PC-9 (cell line): ENCODE data around the gene TRIM45. TPM values are rescaled to one million over a fixed set of nuclear protein-coding genes. Genes with fewer than 3 reads are reported as not detected.

Experiments used
- BruUV-seq: library from RNA; stranded (reverse); fragments of 400-500 nt; replicated peaks from 2 replicates; lab custom pipeline; 2021; lab: Mats Ljungman, UMichigan
- CTCF ChIA-PET: fragments of 300-600 bp; sonication (Branson Sonifier 250); formaldehyde crosslinking; loops from one replicate; lab custom pipeline; 2022; ENCODE audit warnings: antibody characterized with exemption; lab: Charles Lee
- POLR2A ChIA-PET: fragments of 300-600 bp; sonication (Branson Sonifier 250); formaldehyde crosslinking; loops from one replicate; lab custom pipeline; 2022; ENCODE audit warnings: antibody characterized with exemption; ENCODE audit not compliant: unreplicated experiment; lab: Charles Lee
- DNase-seq, 2 experiments: peaks; one replicate each; pipeline versions ENCODE4 v3.0.0 to v3.0.0-alpha.2; 2015 to 2022; ENCODE audit warnings: mixed read lengths in 1 of 2
- H2AFZ ChIP-seq: fragments of 200-600 bp; sonication (generic); 2 replicates; pipeline ENCODE4 v1.8.1; 2017; ENCODE audit warnings: antibody characterized with exemption
- H3F3A ChIP-seq: fragments of 200-600 bp; sonication (generic); 2 replicates; pipeline ENCODE4 v1.8.1; 2017; ENCODE audit warnings: antibody characterized with exemption, mild to moderate bottlenecking, low read depth; ENCODE audit not compliant: insufficient read depth
- H3K27ac ChIP-seq: fragments of 200-600 bp; sonication (generic); 2 replicates; pipeline ENCODE4 v1.6.1; 2016; ENCODE audit warnings: mixed run types
- H3K27me3 ChIP-seq: fragments of 200-600 bp; sonication (generic); 2 replicates; pipeline ENCODE4 v1.6.1; 2016; ENCODE audit warnings: low read depth, mixed run types; ENCODE audit not compliant: insufficient read depth
- H3K36me3 ChIP-seq: fragments of 200-600 bp; sonication (generic); 2 replicates; pipeline ENCODE4 v1.6.1; 2016; ENCODE audit warnings: low read depth, mixed run types
- H3K4me1 ChIP-seq: fragments of 200-600 bp; sonication (generic); replicated peaks from 2 replicates; pipeline ENCODE4 v1.6.1; 2016; ENCODE audit warnings: mixed run types; ENCODE audit not compliant: insufficient read depth
- H3K4me2 ChIP-seq: fragments of 200-600 bp; sonication (generic); 2 replicates; pipeline ENCODE4 v1.6.1; 2017; ENCODE audit warnings: mixed run types
- H3K4me3 ChIP-seq: fragments of 200-600 bp; sonication (generic); 2 replicates; pipeline ENCODE4 v1.6.1; 2016; ENCODE audit warnings: mixed run types
- H3K79me2 ChIP-seq: fragments of 200-600 bp; sonication (generic); 2 replicates; pipeline ENCODE4 v1.6.1; 2017; ENCODE audit warnings: low read depth, mixed run types
- H3K9me2 ChIP-seq: fragments of 200-600 bp; sonication (generic); 2 replicates; pipeline ENCODE4 v1.8.1; 2017; ENCODE audit warnings: mild to moderate bottlenecking; ENCODE audit not compliant: insufficient read depth
- H3K9me3 ChIP-seq: fragments of 200-600 bp; sonication (generic); 2 replicates; pipeline ENCODE4 v1.8.1; 2016; ENCODE audit warnings: low read depth; ENCODE audit not compliant: insufficient read depth
- H4K20me1 ChIP-seq: fragments of 200-600 bp; sonication (generic); 2 replicates; pipeline ENCODE4 v1.8.1; 2017; ENCODE audit not compliant: insufficient read depth
- CTCF ChIP-seq: fragments of 200-600 bp; sonication (generic); conservative IDR thresholded peaks from 2 replicates; pipeline ENCODE4 v1.6.1; 2017; ENCODE audit warnings: mixed run types, antibody characterized with exemption, mild to moderate bottlenecking, moderate library complexity
- EZH2 ChIP-seq: fragments of 200-600 bp; sonication (generic); IDR thresholded peaks from 2 replicates; pipeline ENCODE4 v1.8.0; 2017; ENCODE audit warnings: antibody characterized with exemption, low read depth
- intact Hi-C: fragments of 100-400 bp; cut with micrococcal nuclease; formaldehyde crosslinking; loops from one replicate; pipeline ENCODE4 v1.10.0; 2022; ENCODE audit not compliant: unreplicated experiment
- total RNA-seq: library from RNA; stranded (reverse); gene quantifications from 2 replicates; pipeline ENCODE4 v1.2.3, GENCODE V29; 2021

TRIM45 gene
- total RNA-seq, 1 experiment from 2014 or later, result 10.0 TPM

GRCh38 chr1:117146072-117146471 lies 24.5 kb upstream of the TRIM45 start:
- BruUV-seq, result no TSS peak
- intact Hi-C loops, result loop anchor here (2.0 kb wide), 1 partner anchor 65 kb away; the partner anchor contains the start of gene VTCN1
- Histone ChIP-seq H3K4me3 (peak overlapping the region; percentile 27; the same call in 1 of the 2 replicates), H2AFZ (peak overlapping the region; percentile 70), H3K4me2 (peak overlapping the region; percentile 73), H3K9me3 (no peaks in the 10 kb centered on the region), H3K36me3 (no peaks in the 10 kb centered on the region), H3F3A (peaks cover 33% of the 10 kb centered on the region), H3K79me2 (no peaks in the 10 kb centered on the region), H3K27ac (peak overlapping the region; percentile 89), H3K9me2 (no peaks in the 10 kb centered on the region), H3K27me3 (no peaks in the 10 kb centered on the region), H4K20me1 (no peaks in the 10 kb centered on the region), H3K4me1 (peaks cover 41% of the 10 kb centered on the region)
- POLR2A ChIA-PET, result no interaction called here
- DNase-seq, result no peak
- CTCF ChIA-PET, result no interaction called here
- TF ChIP-seq EZH2 (no peak), CTCF (no peak)

- CTCF ChIA-PET, result no interaction called here
- TF ChIP-seq CTCF, result no peak
- TF ChIP-seq EZH2, result no peak
- H4K20me1 ChIP-seq, result no peaks in the 10 kb centered on the region
Measured at GRCh38 chr1:117143871-117144270, 22.3 kb upstream of the TRIM45 start.

GRCh38 chr1:117143172-117143571 lies 21.6 kb upstream of the TRIM45 start:
- TF ChIP-seq CTCF (no peak), EZH2 (no peak)
- Histone ChIP-seq H3K79me2 (no peaks in the 10 kb centered on the region), H4K20me1 (no peaks in the 10 kb centered on the region), H3K27ac (no peak overlapping the region), H3K9me2 (no peaks in the 10 kb centered on the region), H3K4me1 (peaks cover 27% of the 10 kb centered on the region), H3F3A (peaks cover 22% of the 10 kb centered on the region), H3K27me3 (no peaks in the 10 kb centered on the region), H3K36me3 (no peaks in the 10 kb centered on the region), H3K9me3 (no peaks in the 10 kb centered on the region), H2AFZ (no peak overlapping the region), H3K4me2 (no peak overlapping the region), H3K4me3 (no peak overlapping the region)
- ChIA-PET CTCF (no interaction called here), POLR2A (interaction anchor here (0.7 kb wide), 1 partner anchor 32 kb away, joined by 3 read pairs; no protein-coding TSS in a partner anchor)
- peak in 1 of 2 experiments; percentile 32 for DNase-seq
- no TSS peak for BruUV-seq
- intact Hi-C loops, result no loop called here

More at GRCh38 chr1:117143871-117144270, 22.3 kb upstream of the TRIM45 start:
- Histone ChIP-seq H3K4me1 (peaks cover 34% of the 10 kb centered on the region), H3F3A (peaks cover 29% of the 10 kb centered on the region), H3K4me2 (no peak overlapping the region), H3K4me3 (no peak overlapping the region), H3K9me3 (no peaks in the 10 kb centered on the region), H3K27me3 (no peaks in the 10 kb centered on the region), H3K9me2 (no peaks in the 10 kb centered on the region), H2AFZ (no peak overlapping the region), H3K36me3 (no peaks in the 10 kb centered on the region), H3K27ac (no peak overlapping the region), H3K79me2 (no peaks in the 10 kb centered on the region)
- DNase-seq, result no peak
- BruUV-seq, result no TSS peak
- intact Hi-C loops, result no loop called here
- POLR2A ChIA-PET, result no interaction called here
